MM.1S (cell line): Measurements from ENCODE around the gene PDIK1L.

Experiments used
- EZH2 ChIP-seq: fragments of 300-600 bp; sonication (generic); optimal IDR thresholded peaks from 2 replicates; pipeline ENCODE3; 2017; ENCODE audit warnings: low read depth, mild to moderate bottlenecking, antibody characterized with exemption, low read length, mixed read lengths
- EZH2phosphoT487 ChIP-seq: fragments of 300-600 bp; sonication (generic); IDR thresholded peaks from 2 replicates; pipeline ENCODE4 v1.6.1; 2018; ENCODE audit warnings: antibody characterized with exemption, low read length
- TF ChIP-seq, protein P1 (sequence below): fragments of 300-600 bp; sonication (generic); IDR thresholded peaks from 2 replicates; pipeline ENCODE4 v1.5.1; 2016; ENCODE audit warnings: antibody characterized with exemption, low read length, mixed read lengths

DNA sequence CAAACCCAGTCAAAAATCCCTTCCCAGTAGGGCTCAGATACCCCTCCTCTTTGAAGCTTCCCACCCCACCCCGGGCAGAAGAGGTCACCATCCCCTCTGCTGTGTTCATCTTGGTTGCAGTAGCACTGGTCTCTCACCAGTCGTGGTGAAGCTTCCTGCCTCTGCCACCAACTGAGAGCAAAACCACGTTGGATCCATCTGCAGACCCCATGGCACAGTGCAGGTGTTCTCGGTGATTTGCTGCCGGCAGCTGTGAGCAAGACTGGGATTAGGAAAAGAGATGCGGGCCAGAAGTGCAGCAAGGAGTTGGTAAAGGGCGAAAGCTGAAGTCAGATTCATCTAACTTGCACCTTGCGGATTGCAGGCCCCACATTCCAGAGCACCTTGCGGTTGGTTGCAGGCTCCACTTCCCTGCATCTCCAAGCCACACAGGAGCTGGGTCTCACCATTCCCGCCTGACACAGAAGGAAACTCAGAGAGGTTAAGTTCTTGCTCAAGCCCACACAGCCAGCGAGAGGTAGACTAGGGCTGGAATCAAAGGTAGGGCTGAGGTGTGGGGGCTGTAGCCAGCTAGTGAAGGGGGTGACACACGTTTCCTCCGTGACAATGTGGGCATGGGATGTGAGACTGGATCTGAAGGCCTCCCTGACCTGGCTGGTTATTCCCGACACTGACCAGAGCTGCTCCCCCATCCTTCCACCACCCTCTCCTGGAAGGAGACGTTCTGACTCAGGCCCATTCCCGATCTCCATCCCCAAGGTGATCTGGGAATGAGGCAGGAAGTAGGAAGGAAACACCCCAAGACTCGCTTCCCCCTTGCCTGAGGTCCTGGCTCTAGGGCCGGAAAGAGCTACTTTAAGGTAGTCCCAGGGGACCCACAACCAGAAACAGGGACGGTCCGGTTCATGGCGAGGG, 44.0 kb downstream of the PDIK1L start:
- TF ChIP-seq, protein P1, sequence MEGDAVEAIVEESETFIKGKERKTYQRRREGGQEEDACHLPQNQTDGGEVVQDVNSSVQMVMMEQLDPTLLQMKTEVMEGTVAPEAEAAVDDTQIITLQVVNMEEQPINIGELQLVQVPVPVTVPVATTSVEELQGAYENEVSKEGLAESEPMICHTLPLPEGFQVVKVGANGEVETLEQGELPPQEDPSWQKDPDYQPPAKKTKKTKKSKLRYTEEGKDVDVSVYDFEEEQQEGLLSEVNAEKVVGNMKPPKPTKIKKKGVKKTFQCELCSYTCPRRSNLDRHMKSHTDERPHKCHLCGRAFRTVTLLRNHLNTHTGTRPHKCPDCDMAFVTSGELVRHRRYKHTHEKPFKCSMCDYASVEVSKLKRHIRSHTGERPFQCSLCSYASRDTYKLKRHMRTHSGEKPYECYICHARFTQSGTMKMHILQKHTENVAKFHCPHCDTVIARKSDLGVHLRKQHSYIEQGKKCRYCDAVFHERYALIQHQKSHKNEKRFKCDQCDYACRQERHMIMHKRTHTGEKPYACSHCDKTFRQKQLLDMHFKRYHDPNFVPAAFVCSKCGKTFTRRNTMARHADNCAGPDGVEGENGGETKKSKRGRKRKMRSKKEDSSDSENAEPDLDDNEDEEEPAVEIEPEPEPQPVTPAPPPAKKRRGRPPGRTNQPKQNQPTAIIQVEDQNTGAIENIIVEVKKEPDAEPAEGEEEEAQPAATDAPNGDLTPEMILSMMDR: no peak
- TF ChIP-seq EZH2phosphoT487 (no peak), EZH2 (no peak)
